Peyer's patch (tissue), 4 donors: Measurements from ENCODE around the gene ZMIZ1. TPM values are rescaled to one million over a fixed set of nuclear protein-coding genes. Genes with fewer than 3 reads are reported as not detected.

ENCODE experiments used
- DNase-seq, 3 donors: peaks; one replicate each; pipeline ENCODE4 v3.0.0-alpha.2; 2017 to 2019
- H3K27ac ChIP-seq, 4 donors: fragments of 200-600 bp; sonication (generic); one replicate each; pipeline ENCODE4 v1.5.1; 2016 to 2019
- H3K27me3 ChIP-seq, 2 donors: fragments of 200-600 bp; sonication (generic); one replicate each; pipeline ENCODE4 v1.5.1; 2019
- H3K36me3 ChIP-seq, 3 donors: fragments of 200-600 bp; sonication (generic); one replicate each; pipeline ENCODE4 v1.5.1; 2016 to 2019
- H3K4me1 ChIP-seq, 4 donors: fragments of 200-600 bp; sonication (generic); one replicate each; pipeline ENCODE4 v1.5.1; 2016 to 2019
- H3K4me3 ChIP-seq, 4 donors: fragments of 200-600 bp; sonication (generic); 1 replicate in 3 of 4; 2 replicates in 1 of 4; pipeline ENCODE4 v1.5.1; 2016 to 2019; ENCODE audit warnings: mild to moderate bottlenecking in 1 of 4
- H3K9me3 ChIP-seq, 4 donors: fragments of 200-600 bp; sonication (generic); one replicate each; pipeline ENCODE4 v1.5.1; 2016 to 2019; ENCODE audit warnings: mild to moderate bottlenecking in 1 of 4
- CTCF ChIP-seq, 6 experiments: fragments of 450-650 bp in 4 of 6; fragments of 200-600 bp in 2 of 6; sonication (generic) in 1 of 6; IDR thresholded peaks; one replicate each; pipeline ENCODE4 v1.5.1; 2017 to 2019; ENCODE audit warnings: antibody characterized with exemption in 6 of 6, mild to moderate bottlenecking in 3 of 6, moderate library complexity in 1 of 6
- POLR2A ChIP-seq, 2 donors: fragments of 450-650 bp; IDR thresholded peaks; one replicate each; pipeline ENCODE4 v1.5.1; 2017; ENCODE audit warnings: antibody characterized with exemption in 2 of 2, mild to moderate bottlenecking in 2 of 2, moderate library complexity in 2 of 2
- total RNA-seq, 4 donors: library from RNA; depleted of rRNA; stranded (reverse); fragments of >200 nt; gene quantifications; one replicate each; pipeline ENCODE4 v1.1.0, GENCODE V29; 2016

ZMIZ1 gene
- total RNA-seq, 4 donors from 2014 or later, result 40.4 to 86.7 (median 73.2) TPM

- no peaks in the 10 kb centered on the region for H3K36me3 ChIP-seq
- peak; percentile 59 to 83 (median 70) for DNase-seq
- peak overlapping the region; percentile 83 to 91 (median 84) for H3K27ac ChIP-seq
- TF ChIP-seq CTCF (IDR thresholded peaks at IDR 0.05), result no peak
- TF ChIP-seq POLR2A (IDR thresholded peaks at IDR 0.05), result no peak
- no peaks in the 10 kb centered on the region for H3K9me3 ChIP-seq
- peak overlapping the region; percentile 50 to 77 (median 56) for H3K4me3 ChIP-seq
- H3K4me1 ChIP-seq, result peaks cover 7 to 65% (median 32%) of the 10 kb centered on the region in 4 donors
- no peaks in the 10 kb centered on the region for H3K27me3 ChIP-seq
Measured at GRCh38 chr10:79241990-79242619, 173.3 kb downstream of the ZMIZ1 start.

- H3K27ac ChIP-seq, result peak overlapping the region; percentile 83 to 91 (median 84)
- no peaks in the 10 kb centered on the region for H3K9me3 ChIP-seq
- TF ChIP-seq CTCF (IDR thresholded peaks at IDR 0.05) (no peak), POLR2A (IDR thresholded peaks at IDR 0.05) (no peak)
- DNase-seq, result peak in 2 of 3 donors; percentile 76 to 84
- no peaks in the 10 kb centered on the region for H3K36me3 ChIP-seq
- H3K27me3 ChIP-seq, result no peaks in the 10 kb centered on the region
- H3K4me1 ChIP-seq, result peaks cover 7 to 67% (median 38%) of the 10 kb centered on the region in 4 donors
- peak overlapping the region; percentile 50 to 77 (median 56) for H3K4me3 ChIP-seq
Measured at GRCh38 chr10:79242620-79243152, 173.9 kb downstream of the ZMIZ1 start.

- no peaks in the 10 kb centered on the region for H3K27me3 ChIP-seq
- H3K4me1 ChIP-seq, result peaks cover 7 to 71% (median 45%) of the 10 kb centered on the region in 4 donors
- TF ChIP-seq CTCF (IDR thresholded peaks at IDR 0.05) (no peak), POLR2A (IDR thresholded peaks at IDR 0.05) (no peak)
- peak in 2 of 3 donors; percentile 84 to 87 for DNase-seq
- peak overlapping the region; percentile 50 to 77 (median 56) for H3K4me3 ChIP-seq
- no peaks in the 10 kb centered on the region for H3K9me3 ChIP-seq
- no peaks in the 10 kb centered on the region for H3K36me3 ChIP-seq
- H3K27ac ChIP-seq, result peak overlapping the region; percentile 83 to 91 (median 84)
Measured at GRCh38 chr10:79243181-79244067, 174.7 kb downstream of the ZMIZ1 start.

- Histone ChIP-seq H3K36me3 (no peaks in the 10 kb centered on the region), H3K9me3 (no peaks in the 10 kb centered on the region), H3K27me3 (no peaks in the 10 kb centered on the region), H3K4me3 (peak overlapping the region; percentile 50 to 77 (median 56)), H3K27ac (peak overlapping the region; percentile 83 to 91 (median 84)), H3K4me1 (peaks cover 7 to 72% (median 52%) of the 10 kb centered on the region in 4 donors)
- TF ChIP-seq CTCF (IDR thresholded peaks at IDR 0.05) (no peak), POLR2A (IDR thresholded peaks at IDR 0.05) (no peak)
- no peak for DNase-seq
Measured at GRCh38 chr10:79244068-79244442, 175.3 kb downstream of the ZMIZ1 start.

- Histone ChIP-seq H3K27ac (peak overlapping the region; percentile 83 to 91 (median 84)), H3K4me1 (peaks cover 7 to 69% (median 58%) of the 10 kb centered on the region in 4 donors), H3K36me3 (no peaks in the 10 kb centered on the region), H3K4me3 (peak overlapping the region in 3 of 4 donors; percentile 9 to 77 (median 60)), H3K27me3 (no peaks in the 10 kb centered on the region), H3K9me3 (no peaks in the 10 kb centered on the region)
- no peak for TF ChIP-seq POLR2A (IDR thresholded peaks at IDR 0.05)
- no peak for TF ChIP-seq CTCF (IDR thresholded peaks at IDR 0.05)
- peak in 2 of 3 donors; percentile 81 to 83 for DNase-seq
Measured at GRCh38 chr10:79244841-79245504, 176.2 kb downstream of the ZMIZ1 start.
